Neural cell (in vitro differentiated cells): ENCODE data around the gene MIEF1. TPM values are rescaled to one million over a fixed set of nuclear protein-coding genes. Genes with fewer than 3 reads are reported as not detected.
A peak's percentile ranks its signal among the peaks of the same experiment; 100 is the strongest.

Source experiments
- H2AFZ ChIP-seq: fragments of 200-600, 300-800 bp; sonication (generic), shearing (Covaris generic); 2 replicates; pipeline ENCODE4 v1.6.0; 2014; ENCODE audit warnings: low read depth, mild to moderate bottlenecking, antibody characterized with exemption, low read length, moderate library complexity
- H3F3A ChIP-seq: fragments of 200-600 bp; shearing (Covaris generic); 2 replicates; pipeline ENCODE4 v1.6.1; 2016; ENCODE audit warnings: mild to moderate bottlenecking, moderate library complexity, mixed read lengths, antibody characterized with exemption, low read length; ENCODE audit not compliant: insufficient read depth, poor library complexity, severe bottlenecking
- H3K27ac ChIP-seq: fragments of 200-600, 300-800 bp; sonication (generic), shearing (Covaris generic); 2 replicates; pipeline ENCODE4 v1.5.1; 2014; ENCODE audit warnings: mild to moderate bottlenecking, low read length, moderate library complexity
- H3K27me3 ChIP-seq: fragments of 300-800, 200-600 bp; sonication (generic), shearing (Covaris generic); 2 replicates; pipeline ENCODE4 v1.6.0; 2014; ENCODE audit warnings: mild to moderate bottlenecking, low read depth, low read length, moderate library complexity; ENCODE audit not compliant: insufficient read depth
- H3K36me3 ChIP-seq: fragments of 300-800, 200-600 bp; sonication (generic), shearing (Covaris generic); 2 replicates; pipeline ENCODE4 v1.5.1; 2014; ENCODE audit warnings: mild to moderate bottlenecking, antibody characterized with exemption, low read length, moderate library complexity; ENCODE audit not compliant: insufficient read depth
- H3K4me2 ChIP-seq: fragments of 300-800, 200-600 bp; sonication (generic), shearing (Covaris generic); 2 replicates; pipeline ENCODE4 v1.6.0; 2014; ENCODE audit warnings: mild to moderate bottlenecking, low read length
- H3K4me3 ChIP-seq: fragments of 300-800, 200-600 bp; sonication (generic), shearing (Covaris generic); 2 replicates; pipeline ENCODE4 v1.5.1; 2014; ENCODE audit warnings: mild to moderate bottlenecking, low read length, moderate library complexity
- H3K79me2 ChIP-seq: fragments of 200-600 bp; shearing (Covaris generic); replicated peaks from 2 replicates; pipeline ENCODE4 v1.6.0; 2014; ENCODE audit warnings: mild to moderate bottlenecking, low read length, moderate library complexity; ENCODE audit not compliant: insufficient read depth
- H3K9ac ChIP-seq: fragments of 300-800, 200-600 bp; sonication (generic), shearing (Covaris generic); 2 replicates; pipeline ENCODE4 v1.6.1; 2016; ENCODE audit warnings: mild to moderate bottlenecking, low read length, mixed read lengths
- H3K9me2 ChIP-seq: fragments of 200-600 bp; shearing (Covaris generic); 2 replicates; pipeline ENCODE4 v1.6.1; 2016; ENCODE audit warnings: mild to moderate bottlenecking, low read length, mixed read lengths; ENCODE audit not compliant: insufficient read depth
- H3K9me3 ChIP-seq: fragments of 200-600, 300-800 bp; sonication (generic), shearing (Covaris generic); 2 replicates; pipeline ENCODE4 v1.6.1; 2016; ENCODE audit warnings: mild to moderate bottlenecking, mixed run types, low read length, moderate library complexity, mixed read lengths
- H4K20me1 ChIP-seq: fragments of 200-600 bp; shearing (Covaris generic); 2 replicates; pipeline ENCODE4 v1.6.1; 2016; ENCODE audit warnings: mild to moderate bottlenecking, mixed run types; ENCODE audit not compliant: insufficient read depth
- EP300 ChIP-seq: fragments of 450-650 bp; conservative IDR thresholded peaks from 2 replicates; pipeline ENCODE4 v1.6.1; 2014; ENCODE audit warnings: antibody characterized with exemption, mild to moderate bottlenecking, moderate library complexity; ENCODE audit not compliant: poor library complexity, severe bottlenecking
- EZH2 ChIP-seq: fragments of 200-600, 300-800 bp; shearing (Covaris generic), sonication (generic); IDR thresholded peaks from 2 replicates; pipeline ENCODE4 v1.6.1; 2014; ENCODE audit warnings: antibody characterized with exemption, low read length, borderline replicate concordance, mild to moderate bottlenecking; ENCODE audit not compliant: insufficient read depth, poor library complexity, severe bottlenecking
- MXI1 ChIP-seq: fragments of 450-650 bp; conservative IDR thresholded peaks from 2 replicates; pipeline ENCODE4 v1.6.1; 2014; ENCODE audit warnings: antibody characterized with exemption, mild to moderate bottlenecking; ENCODE audit not compliant: poor library complexity, severe bottlenecking
- POLR2AphosphoS5 ChIP-seq: IDR thresholded peaks from 2 replicates; pipeline ENCODE4 v1.6.1; 2012
- RAD21 ChIP-seq: fragments of 450-650 bp; conservative IDR thresholded peaks from 2 replicates; pipeline ENCODE4 v1.6.1; 2014; ENCODE audit warnings: antibody characterized with exemption, mild to moderate bottlenecking, moderate library complexity
- SMC3 ChIP-seq: fragments of 450-650 bp; conservative IDR thresholded peaks from 2 replicates; pipeline ENCODE4 v1.6.1; 2014; ENCODE audit warnings: antibody characterized with exemption, mild to moderate bottlenecking, moderate library complexity; ENCODE audit not compliant: poor library complexity
- TAF1 ChIP-seq: IDR thresholded peaks from 2 replicates; pipeline ENCODE4 v1.6.1; 2012; ENCODE audit warnings: low read depth
- polyA plus RNA-seq: library from polyadenylated mRNA; depleted of rRNA; stranded (reverse); fragments of >200 nt; gene quantifications from 2 replicates; pipeline ENCODE4 v1.2.3, GENCODE V29; 2014
- TF ChIP-seq, protein P1 (sequence below): IDR thresholded peaks from 2 replicates; pipeline ENCODE4 v1.6.1; 2012; ENCODE audit warnings: borderline replicate concordance
- TF ChIP-seq, protein P2 (sequence below): fragments of 450-650 bp; IDR thresholded peaks from 2 replicates; pipeline ENCODE4 v1.5.1; 2014; ENCODE audit warnings: antibody characterized with exemption, mild to moderate bottlenecking, moderate library complexity; ENCODE audit not compliant: poor library complexity, severe bottlenecking

The MIEF1 gene
- polyA plus RNA-seq, 1 donor from 2014 or later, result 19.8 TPM

DNA sequence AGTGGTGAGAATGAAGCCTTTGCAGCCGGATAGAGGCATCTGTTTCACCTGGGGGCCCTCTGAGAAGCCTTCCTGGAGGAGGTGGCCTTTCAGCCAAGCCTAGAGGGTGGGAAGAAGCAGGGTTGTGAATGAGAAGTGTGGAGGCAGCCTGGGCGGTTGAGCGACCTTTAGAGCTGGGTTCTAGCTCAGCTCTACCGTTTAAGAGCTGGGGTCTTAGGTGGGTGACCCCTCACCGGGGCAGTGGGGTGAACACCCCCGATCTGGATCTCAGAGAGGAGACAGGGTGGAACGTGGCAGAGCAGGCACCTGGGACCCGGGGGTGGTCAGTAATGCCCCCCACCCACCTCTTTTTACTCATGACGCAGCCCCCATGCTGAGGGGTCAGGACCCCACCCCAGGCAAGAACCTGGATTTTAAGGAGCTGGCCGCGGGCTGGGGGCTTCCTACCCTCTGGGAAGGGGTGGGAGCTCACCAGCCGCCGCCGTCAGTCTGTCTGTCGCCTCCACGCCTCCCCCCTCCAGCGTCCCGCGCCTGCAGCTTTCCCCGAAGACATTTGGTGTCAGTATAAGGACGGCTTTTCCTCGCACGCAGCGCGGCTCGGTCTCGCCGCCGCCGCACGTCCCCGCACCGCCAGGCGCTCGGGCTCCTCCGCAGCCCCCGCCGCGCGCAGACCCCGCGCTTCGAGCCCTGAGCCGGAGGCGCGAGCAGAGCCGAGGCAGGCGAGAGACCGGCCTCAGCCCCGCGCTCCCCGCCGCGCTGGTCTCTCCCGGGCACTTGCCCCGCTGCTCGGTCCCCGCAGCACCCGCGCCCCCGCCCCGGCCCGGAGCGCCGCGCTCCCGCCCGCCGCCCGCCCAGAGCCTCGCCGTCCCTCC lies 55.1 kb downstream of the MIEF1 start:
- Histone ChIP-seq H4K20me1 (no peaks in the 10 kb centered on the region), H3K9ac (peak overlapping the region; percentile 55), H3K27me3 (peaks cover 47% of the 10 kb centered on the region), H3K9me2 (no peaks in the 10 kb centered on the region), H3K9me3 (no peaks in the 10 kb centered on the region), H3K79me2 (no peaks in the 10 kb centered on the region), H3K4me2 (no peak overlapping the region), H2AFZ (no peak overlapping the region), H3K4me3 (peak overlapping the region; percentile 63), H3K36me3 (no peaks in the 10 kb centered on the region), H3F3A (no peaks in the 10 kb centered on the region), H3K27ac (no peak overlapping the region)
- peak; percentile 55 for TF ChIP-seq MXI1
- peak; percentile 19 for TF ChIP-seq POLR2AphosphoS5
- TF ChIP-seq SMC3, result peak; percentile 93
- peak; percentile 94 for TF ChIP-seq RAD21
- TF ChIP-seq, protein P1, sequence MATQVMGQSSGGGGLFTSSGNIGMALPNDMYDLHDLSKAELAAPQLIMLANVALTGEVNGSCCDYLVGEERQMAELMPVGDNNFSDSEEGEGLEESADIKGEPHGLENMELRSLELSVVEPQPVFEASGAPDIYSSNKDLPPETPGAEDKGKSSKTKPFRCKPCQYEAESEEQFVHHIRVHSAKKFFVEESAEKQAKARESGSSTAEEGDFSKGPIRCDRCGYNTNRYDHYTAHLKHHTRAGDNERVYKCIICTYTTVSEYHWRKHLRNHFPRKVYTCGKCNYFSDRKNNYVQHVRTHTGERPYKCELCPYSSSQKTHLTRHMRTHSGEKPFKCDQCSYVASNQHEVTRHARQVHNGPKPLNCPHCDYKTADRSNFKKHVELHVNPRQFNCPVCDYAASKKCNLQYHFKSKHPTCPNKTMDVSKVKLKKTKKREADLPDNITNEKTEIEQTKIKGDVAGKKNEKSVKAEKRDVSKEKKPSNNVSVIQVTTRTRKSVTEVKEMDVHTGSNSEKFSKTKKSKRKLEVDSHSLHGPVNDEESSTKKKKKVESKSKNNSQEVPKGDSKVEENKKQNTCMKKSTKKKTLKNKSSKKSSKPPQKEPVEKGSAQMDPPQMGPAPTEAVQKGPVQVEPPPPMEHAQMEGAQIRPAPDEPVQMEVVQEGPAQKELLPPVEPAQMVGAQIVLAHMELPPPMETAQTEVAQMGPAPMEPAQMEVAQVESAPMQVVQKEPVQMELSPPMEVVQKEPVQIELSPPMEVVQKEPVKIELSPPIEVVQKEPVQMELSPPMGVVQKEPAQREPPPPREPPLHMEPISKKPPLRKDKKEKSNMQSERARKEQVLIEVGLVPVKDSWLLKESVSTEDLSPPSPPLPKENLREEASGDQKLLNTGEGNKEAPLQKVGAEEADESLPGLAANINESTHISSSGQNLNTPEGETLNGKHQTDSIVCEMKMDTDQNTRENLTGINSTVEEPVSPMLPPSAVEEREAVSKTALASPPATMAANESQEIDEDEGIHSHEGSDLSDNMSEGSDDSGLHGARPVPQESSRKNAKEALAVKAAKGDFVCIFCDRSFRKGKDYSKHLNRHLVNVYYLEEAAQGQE, result no peak
- TF ChIP-seq, protein P2, sequence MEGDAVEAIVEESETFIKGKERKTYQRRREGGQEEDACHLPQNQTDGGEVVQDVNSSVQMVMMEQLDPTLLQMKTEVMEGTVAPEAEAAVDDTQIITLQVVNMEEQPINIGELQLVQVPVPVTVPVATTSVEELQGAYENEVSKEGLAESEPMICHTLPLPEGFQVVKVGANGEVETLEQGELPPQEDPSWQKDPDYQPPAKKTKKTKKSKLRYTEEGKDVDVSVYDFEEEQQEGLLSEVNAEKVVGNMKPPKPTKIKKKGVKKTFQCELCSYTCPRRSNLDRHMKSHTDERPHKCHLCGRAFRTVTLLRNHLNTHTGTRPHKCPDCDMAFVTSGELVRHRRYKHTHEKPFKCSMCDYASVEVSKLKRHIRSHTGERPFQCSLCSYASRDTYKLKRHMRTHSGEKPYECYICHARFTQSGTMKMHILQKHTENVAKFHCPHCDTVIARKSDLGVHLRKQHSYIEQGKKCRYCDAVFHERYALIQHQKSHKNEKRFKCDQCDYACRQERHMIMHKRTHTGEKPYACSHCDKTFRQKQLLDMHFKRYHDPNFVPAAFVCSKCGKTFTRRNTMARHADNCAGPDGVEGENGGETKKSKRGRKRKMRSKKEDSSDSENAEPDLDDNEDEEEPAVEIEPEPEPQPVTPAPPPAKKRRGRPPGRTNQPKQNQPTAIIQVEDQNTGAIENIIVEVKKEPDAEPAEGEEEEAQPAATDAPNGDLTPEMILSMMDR, result peak; percentile 87
- no peak for TF ChIP-seq EZH2

DNA sequence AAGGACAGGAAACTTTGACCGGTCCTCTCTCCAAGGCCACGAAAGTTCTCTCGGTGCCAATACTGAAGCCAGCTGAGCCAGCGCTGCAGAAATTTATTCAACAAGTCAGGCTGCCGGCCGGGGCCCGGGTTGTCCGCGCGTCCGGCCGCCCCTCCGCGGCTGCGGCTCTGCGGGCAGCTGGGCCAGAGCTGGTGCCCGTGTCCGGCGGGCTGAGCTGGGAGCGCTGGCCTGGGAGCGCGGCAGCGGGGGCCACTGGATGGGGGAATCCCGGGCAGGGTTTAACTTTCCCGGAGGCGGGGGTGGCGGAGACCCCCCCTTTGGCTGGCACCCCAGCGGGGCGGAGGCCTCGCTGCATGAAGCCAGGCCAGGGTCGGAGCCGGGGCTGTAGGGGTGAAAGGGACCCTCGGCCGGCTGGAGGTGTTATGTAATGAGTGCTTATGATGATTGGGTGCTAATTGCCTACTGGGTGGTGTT lies 56.2 kb downstream of the MIEF1 start:
- Histone ChIP-seq H3K27me3 (peaks cover 47% of the 10 kb centered on the region), H3K27ac (no peak overlapping the region), H3K9me2 (no peaks in the 10 kb centered on the region), H3K4me3 (peak overlapping the region; percentile 56), H2AFZ (no peak overlapping the region), H3K9ac (no peak overlapping the region), H3K36me3 (no peaks in the 10 kb centered on the region), H3K9me3 (no peaks in the 10 kb centered on the region), H3F3A (no peaks in the 10 kb centered on the region), H3K4me2 (no peak overlapping the region), H3K79me2 (no peaks in the 10 kb centered on the region), H4K20me1 (no peaks in the 10 kb centered on the region)
- TF ChIP-seq TAF1, result no peak
- TF ChIP-seq MXI1, result no peak
- no peak for TF ChIP-seq EP300
- TF ChIP-seq, protein P2, result no peak
- TF ChIP-seq RAD21, result no peak
- TF ChIP-seq, protein P1, result no peak
